Sigmoid colon (tissue), 7 donors: ENCODE data around the gene KRT78. TPM values are rescaled to one million over a fixed set of nuclear protein-coding genes. Genes with fewer than 3 reads are reported as not detected.

Experiments
- DNase-seq: peaks from one replicate; pipeline ENCODE4 v3.0.0-alpha.2; 2019
- H3K27ac ChIP-seq, 4 donors: fragments of 200-600 bp; sonication (generic); one replicate each; pipeline ENCODE4 v1.5.1; 2016 to 2019; ENCODE audit warnings: mild to moderate bottlenecking in 1 of 4
- H3K27me3 ChIP-seq, 3 donors: fragments of 200-600 bp; sonication (generic); one replicate each; pipeline ENCODE4 v1.5.1; 2019; ENCODE audit warnings: mild to moderate bottlenecking in 1 of 3
- H3K36me3 ChIP-seq, 4 donors: fragments of 200-600 bp; sonication (generic); one replicate each; pipeline ENCODE4 v1.5.1; 2016 to 2019
- H3K4me1 ChIP-seq, 4 donors: fragments of 200-600 bp; sonication (generic); one replicate each; pipeline ENCODE4 v1.5.1; 2017 to 2019
- H3K4me3 ChIP-seq, 4 donors: fragments of 200-600 bp; sonication (generic); one replicate each; pipeline ENCODE4 v1.5.1; 2017 to 2019; ENCODE audit warnings: mild to moderate bottlenecking in 2 of 4, moderate library complexity in 1 of 4
- H3K9me3 ChIP-seq, 4 donors: fragments of 200-600 bp in 3 of 4; sonication (generic) in 3 of 4; one replicate each; pipeline versions ENCODE4 v1.5.1 to v1.6.1; 2013 to 2019
- CTCF ChIP-seq, 4 experiments: fragments of 450-650 bp in 3 of 4; fragments of 200-600 bp in 1 of 4; IDR thresholded peaks; one replicate each; pipeline ENCODE4 v1.5.1; 2016 to 2019; ENCODE audit warnings: antibody characterized with exemption in 4 of 4, mild to moderate bottlenecking in 3 of 4, moderate library complexity in 2 of 4
- EP300 ChIP-seq, 4 donors: sonication (generic); formaldehyde crosslinking; IDR thresholded peaks; one replicate each; pipeline ENCODE4 v1.6.1; 2017; ENCODE audit warnings: antibody characterized with exemption in 4 of 4
- POLR2A ChIP-seq, 2 donors: fragments of 450-650 bp; IDR thresholded peaks; one replicate each; pipeline ENCODE4 v1.6.1; 2016; ENCODE audit warnings: antibody characterized with exemption in 2 of 2, mild to moderate bottlenecking in 2 of 2, moderate library complexity in 2 of 2
- POLR2AphosphoS5 ChIP-seq, 4 donors: sonication (generic); formaldehyde crosslinking; IDR thresholded peaks; one replicate each; pipeline ENCODE4 v1.6.1; 2017; ENCODE audit warnings: antibody characterized with exemption in 4 of 4
- WGBS, 2 donors: extraction: QIAGEN DNeasy Blood & Tissue Kit; methylation state at CpG; one replicate each; pipeline ENCODE4 v1.1.7; 2013; 5-methylcytosine and 5-hydroxymethylcytosine counted together
- intact Hi-C: fragments of 100-400 bp; cut with DNase I; formaldehyde crosslinking; loops from one replicate; pipeline ENCODE4 v1.15.1; 2023
- polyA plus RNA-seq, 3 donors: library from polyadenylated mRNA; stranded (reverse); fragments of 200-250 nt; gene quantifications; one replicate each; pipeline ENCODE4 v1.2.3, GENCODE V29; 2013
- total RNA-seq, 4 donors: library from RNA; depleted of rRNA; stranded (reverse); fragments of >200 nt; gene quantifications; one replicate each; pipeline ENCODE4 v1.1.0, GENCODE V29; 2016
- donor health status: healthy with polysubstance abuse.
- donor health status: Bipolar disorder and iron deficiency.
- donor health status: healthy.

Gene KRT78
- total and polyA plus RNA-seq, 7 donors = 0.20 to 5.4 TPM; not detected in 5

DNA sequence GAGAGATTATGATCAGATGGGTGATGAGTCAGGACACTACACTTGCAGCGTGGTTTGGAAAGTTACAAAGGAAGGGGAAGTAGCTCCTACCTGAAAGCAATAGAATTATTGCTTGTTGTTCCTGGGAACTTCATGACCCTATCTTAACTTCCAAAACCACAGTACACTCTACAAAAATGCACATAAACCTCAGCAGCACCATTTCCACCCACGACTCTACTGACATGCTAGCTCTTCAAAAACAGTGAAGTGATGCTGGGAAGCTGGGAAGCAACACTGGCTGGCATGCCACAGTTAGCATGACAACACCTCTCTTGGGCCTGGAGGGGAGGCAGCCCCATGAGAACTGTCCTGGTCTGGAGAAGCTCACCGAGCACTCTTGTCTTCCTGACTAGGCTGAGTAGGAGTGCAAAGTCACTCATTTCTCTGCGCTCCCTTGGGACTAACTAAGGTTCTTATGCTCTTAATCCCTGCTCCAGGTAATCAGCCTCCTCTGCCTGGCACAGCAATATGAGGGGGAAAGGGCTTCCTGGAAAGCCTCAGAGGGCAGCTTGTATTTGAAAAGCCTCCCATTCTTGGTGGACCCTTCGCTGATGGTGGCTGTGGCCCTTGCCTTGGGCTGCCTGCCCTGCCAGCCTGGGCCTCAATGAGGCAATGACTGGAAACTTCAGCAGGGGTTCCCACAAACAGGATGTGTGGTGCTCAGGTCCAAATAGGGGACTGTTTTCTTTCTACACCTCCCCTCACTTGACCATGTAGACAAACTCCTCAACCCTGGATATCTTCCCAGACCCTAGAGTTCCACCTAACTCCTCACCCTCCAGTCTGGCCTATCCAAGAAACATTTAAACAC lies 54.1 kb downstream of the KRT78 start:
- no peaks in the 10 kb centered on the region for H3K9me3 ChIP-seq
- peaks cover 0 to 9% (median 2%) of the 10 kb centered on the region in 4 donors for H3K4me1 ChIP-seq
- TF ChIP-seq POLR2AphosphoS5 (IDR thresholded peaks at IDR 0.05) (no peak), POLR2A (IDR thresholded peaks at IDR 0.05) (no peak), EP300 (IDR thresholded peaks at IDR 0.05) (no peak), CTCF (IDR thresholded peaks at IDR 0.05) (no peak)
- H3K4me3 ChIP-seq = no peak overlapping the region
- DNase-seq = no peak
- H3K36me3 ChIP-seq = no peaks in the 10 kb centered on the region
- no peak overlapping the region for H3K27ac ChIP-seq
- 83 to 87% methylated on average over 5 of the region's 5 CpGs for WGBS, 2 donors
- peaks cover 5 to 21% (median 11%) of the 10 kb centered on the region in 3 donors for H3K27me3 ChIP-seq
- intact Hi-C loops = no loop called here

GRCh38 chr12:52792185-52793029 lies 56.4 kb downstream of the KRT78 start:
- 84 to 88% methylated on average over 10 of the region's 10 CpGs for WGBS, 2 donors
- Histone ChIP-seq H3K9me3 (no peaks in the 10 kb centered on the region), H3K27ac (no peak overlapping the region), H3K4me3 (no peak overlapping the region), H3K4me1 (peaks cover 0 to 9% (median 2%) of the 10 kb centered on the region in 4 donors), H3K27me3 (peaks cover 5 to 34% (median 14%) of the 10 kb centered on the region in 3 donors), H3K36me3 (no peaks in the 10 kb centered on the region)
- intact Hi-C loops = no loop called here
- TF ChIP-seq CTCF (IDR thresholded peaks at IDR 0.05) = no peak
- no peak for TF ChIP-seq EP300 (IDR thresholded peaks at IDR 0.05)
- no peak for TF ChIP-seq POLR2AphosphoS5 (IDR thresholded peaks at IDR 0.05)
- TF ChIP-seq POLR2A (IDR thresholded peaks at IDR 0.05) = no peak
- no peak for DNase-seq

- Histone ChIP-seq H3K36me3 (no peaks in the 10 kb centered on the region), H3K4me3 (no peak overlapping the region), H3K9me3 (no peaks in the 10 kb centered on the region), H3K27ac (no peak overlapping the region), H3K27me3 (peaks cover 5 to 34% (median 14%) of the 10 kb centered on the region in 3 donors), H3K4me1 (peaks cover 0 to 9% (median 2%) of the 10 kb centered on the region in 4 donors)
- TF ChIP-seq POLR2AphosphoS5 (IDR thresholded peaks at IDR 0.05) (no peak), EP300 (IDR thresholded peaks at IDR 0.05) (no peak), POLR2A (IDR thresholded peaks at IDR 0.05) (no peak), CTCF (IDR thresholded peaks at IDR 0.05) (no peak)
- intact Hi-C loops = no loop called here
- no peak for DNase-seq
- WGBS, 2 donors = 89 to 95% methylated on average over 12 of the region's 12 CpGs
Observed at GRCh38 chr12:52791271-52792184, 57.3 kb downstream of the KRT78 start.
